Ectodermal cell (in vitro differentiated cells): Measurements from ENCODE around the gene VPS29.
A peak's percentile ranks its signal among the peaks of the same experiment; 100 is the strongest.
"Not testable (repeated sequence)": the region's sequence is repeated elsewhere in the genome, so short reads cannot be mapped to it uniquely, and the experiment has no call there.

Experiments used
- H3K27ac ChIP-seq: 2 replicates; pipeline ENCODE4 v1.7.0; 2013; ENCODE audit warnings: mild to moderate bottlenecking, low read depth, low read length; ENCODE audit not compliant: insufficient read depth, poor library complexity, severe bottlenecking
- H3K27me3 ChIP-seq: 2 replicates; pipeline ENCODE4 v1.7.0; 2013; ENCODE audit warnings: mild to moderate bottlenecking, low read length; ENCODE audit not compliant: insufficient read depth, control insufficient read depth, poor library complexity, severe bottlenecking
- H3K36me3 ChIP-seq: one replicate; pipeline ENCODE4 v1.7.0; 2013; ENCODE audit warnings: low read length; ENCODE audit not compliant: control insufficient read depth, insufficient read depth
- H3K4me1 ChIP-seq: one replicate; pipeline ENCODE4 v1.7.0; 2013; ENCODE audit warnings: low read length; ENCODE audit not compliant: control insufficient read depth, insufficient read depth
- H3K4me3 ChIP-seq: 2 replicates; pipeline ENCODE4 v1.7.0; 2013; ENCODE audit warnings: low read depth, low read length, control low read depth; ENCODE audit not compliant: insufficient read depth
- H3K9me3 ChIP-seq: 2 replicates; pipeline ENCODE4 v1.7.0; 2013; ENCODE audit warnings: mild to moderate bottlenecking, low read length, moderate library complexity; ENCODE audit not compliant: control insufficient read depth
- WGBS, 2 experiments: methylation state at CpG; one replicate each; pipeline ENCODE4 v1.1.7; 2013; ENCODE audit warnings: missing lambda C conversion rate in 2 of 2; 5-methylcytosine and 5-hydroxymethylcytosine counted together

The VPS29 gene

DNA sequence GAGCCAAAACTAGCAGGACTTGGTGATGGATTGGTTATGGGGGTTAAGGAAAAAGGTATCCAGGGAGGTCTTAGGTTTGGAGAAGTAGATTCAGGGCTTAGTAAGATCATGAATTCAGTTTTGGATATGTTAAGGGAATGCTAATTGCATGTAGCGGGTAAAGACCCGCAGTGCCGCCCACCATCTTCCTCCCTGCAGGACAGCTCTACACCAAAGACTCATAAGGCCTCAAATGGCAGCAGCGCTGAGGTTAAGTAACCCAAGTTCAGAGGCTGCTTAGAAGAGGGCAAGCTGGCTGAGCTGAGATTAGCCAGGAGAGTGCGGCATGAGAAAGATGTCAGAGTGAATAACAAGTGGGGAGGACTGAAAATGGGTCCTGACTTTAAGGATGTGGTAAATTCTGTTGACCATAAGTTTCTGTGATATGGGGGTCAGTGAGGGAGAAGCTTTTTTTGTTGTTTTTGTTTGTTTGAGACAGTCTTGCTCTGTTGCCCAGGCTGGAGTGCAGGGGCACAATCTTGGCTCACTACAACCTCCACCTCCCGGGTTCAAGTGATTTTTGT is 26.4 kb upstream of the VPS29 start:
- no peak overlapping the region for H3K27ac ChIP-seq
- H3K36me3 ChIP-seq: no peaks in the 10 kb centered on the region
- H3K4me3 ChIP-seq: no peak overlapping the region
- H3K4me1 ChIP-seq: no peaks in the 10 kb centered on the region
- WGBS, 2 experiments: 92 to 96% methylated on average over 6 of the region's 6 CpGs
- no peaks in the 10 kb centered on the region for H3K9me3 ChIP-seq
- no peaks in the 10 kb centered on the region for H3K27me3 ChIP-seq

- H3K27me3 ChIP-seq, H3K9me3 ChIP-seq, H3K4me3 ChIP-seq, H3K27ac ChIP-seq, H3K36me3 ChIP-seq, H3K4me1 ChIP-seq: not testable (repeated sequence)
- 93 to 95% methylated on average over 11 of the region's 11 CpGs for WGBS, 2 experiments
These were observed 19.2 kb upstream of the VPS29 start for GRCh38 chr12:110520876-110521712.

GRCh38 chr12:110518014-110518413 is 16.1 kb upstream of the VPS29 start:
- 88 to 92% methylated on average over 8 of the region's 8 CpGs for WGBS, 2 experiments
- H3K27ac ChIP-seq, H3K4me1 ChIP-seq, H3K4me3 ChIP-seq, H3K9me3 ChIP-seq, H3K36me3 ChIP-seq, H3K27me3 ChIP-seq: not testable (repeated sequence)

DNA sequence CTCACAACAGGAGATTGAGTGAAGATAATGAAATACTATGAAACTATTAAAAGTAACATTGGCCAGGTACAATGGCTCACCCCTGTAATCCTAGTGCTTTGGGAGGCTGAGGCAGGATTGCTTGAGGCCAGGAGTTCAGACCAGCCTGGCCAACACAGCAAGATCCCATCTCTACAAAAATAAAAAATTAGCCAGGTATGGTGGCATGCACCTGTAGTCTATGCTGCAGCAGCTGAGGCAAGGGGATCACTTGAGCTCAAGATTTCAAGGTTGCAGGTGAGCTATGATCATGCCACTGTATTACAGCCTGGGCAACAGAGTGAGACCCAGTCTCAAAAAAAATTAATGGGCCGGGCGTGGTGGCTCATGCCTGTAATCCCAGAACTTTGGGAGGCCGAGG is 15.1 kb upstream of the VPS29 start:
- Histone ChIP-seq H3K9me3 (no peaks in the 10 kb centered on the region), H3K27me3 (no peaks in the 10 kb centered on the region), H3K4me3 (no peak overlapping the region), H3K4me1 (no peaks in the 10 kb centered on the region), H3K27ac (no peak overlapping the region), H3K36me3 (no peaks in the 10 kb centered on the region)
- whole genome bisulfite sequencing, 2 experiments: 83 to 86% methylated on average over 3 of the region's 3 CpGs

DNA sequence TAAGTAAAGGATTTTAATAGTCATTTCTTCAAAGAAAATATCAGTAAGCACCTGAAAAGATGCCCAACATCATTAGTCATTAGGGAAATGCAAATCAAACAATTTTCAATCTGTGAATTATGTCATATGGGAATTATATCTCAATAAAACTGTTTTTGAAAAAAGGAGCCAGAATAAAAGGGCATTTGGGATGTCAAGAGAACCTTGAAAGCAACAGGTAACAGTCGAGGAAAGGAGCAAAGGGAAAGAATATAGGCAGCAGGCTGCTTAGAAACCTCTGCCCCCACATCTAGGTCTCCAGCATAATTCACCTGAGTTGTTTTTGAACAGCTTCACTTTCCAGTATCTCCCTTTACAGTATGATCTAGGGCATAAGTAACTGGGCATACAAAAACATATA is 12.5 kb upstream of the VPS29 start:
- no peaks in the 10 kb centered on the region for H3K27me3 ChIP-seq
- H3K9me3 ChIP-seq: no peaks in the 10 kb centered on the region
- no peaks in the 10 kb centered on the region for H3K4me1 ChIP-seq
- no peak overlapping the region for H3K27ac ChIP-seq
- 76 to 78% methylated on average over 1 of the region's 1 CpG for WGBS, 2 experiments
- H3K4me3 ChIP-seq: no peak overlapping the region
- no peaks in the 10 kb centered on the region for H3K36me3 ChIP-seq

- Histone ChIP-seq H3K27ac (no peak overlapping the region), H3K36me3 (no peaks in the 10 kb centered on the region), H3K4me1 (no peaks in the 10 kb centered on the region), H3K27me3 (no peaks in the 10 kb centered on the region), H3K9me3 (no peaks in the 10 kb centered on the region), H3K4me3 (no peak overlapping the region)
- 80 to 90% methylated on average over 4 to 6 of the region's 6 CpGs for WGBS, 2 experiments
These were observed 11.9 kb upstream of the VPS29 start for GRCh38 chr12:110513842-110514241.

DNA sequence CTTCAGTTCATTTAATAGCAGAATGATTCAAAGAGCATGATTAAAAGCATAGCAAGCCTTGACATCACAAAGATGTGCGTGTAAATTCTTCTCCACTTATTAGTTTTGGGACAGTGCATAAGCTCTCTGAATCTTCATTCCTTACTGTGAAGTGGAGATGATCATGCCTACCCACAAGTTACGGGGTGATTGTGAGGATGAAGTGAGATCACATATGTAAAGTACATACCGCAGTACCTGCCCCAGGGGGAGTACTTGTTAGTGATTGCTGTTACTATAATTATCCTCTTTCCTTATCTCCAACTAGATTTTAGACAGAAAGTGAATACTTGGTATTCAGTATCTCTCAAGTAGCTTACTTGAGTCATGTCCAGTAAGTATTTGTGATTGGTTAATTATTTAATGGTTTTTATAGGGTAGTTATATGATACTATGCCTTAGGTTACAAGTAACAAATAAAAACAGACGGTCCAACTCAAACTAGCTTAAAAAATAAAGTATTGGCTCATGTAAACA is 6.2 kb upstream of the VPS29 start:
- no peak overlapping the region for H3K27ac ChIP-seq
- H3K4me3 ChIP-seq: no peak overlapping the region
- no peaks in the 10 kb centered on the region for H3K36me3 ChIP-seq
- H3K4me1 ChIP-seq: no peaks in the 10 kb centered on the region
- no peaks in the 10 kb centered on the region for H3K27me3 ChIP-seq
- no peaks in the 10 kb centered on the region for H3K9me3 ChIP-seq
- whole genome bisulfite sequencing, 2 experiments: 94 to 96% methylated on average over 3 to 4 of the region's 4 CpGs

DNA sequence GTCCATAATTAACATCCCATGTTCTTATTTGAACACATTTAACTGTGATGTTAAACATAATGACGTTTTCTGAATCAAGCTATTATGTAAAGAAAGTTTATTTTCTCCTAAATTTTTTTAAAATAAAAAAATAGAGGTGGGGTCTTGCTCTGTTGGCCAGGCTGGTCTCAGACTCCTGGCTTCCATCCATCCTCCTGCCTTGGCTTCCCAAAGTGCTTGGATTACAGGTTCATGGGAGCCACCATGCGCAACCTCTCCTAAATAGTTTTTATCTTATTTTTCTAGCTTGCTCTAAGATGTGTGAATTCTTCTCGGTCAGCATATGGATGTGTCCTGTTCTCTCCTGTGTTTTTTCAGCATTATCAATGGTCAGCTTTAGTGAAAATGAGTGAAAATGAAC is 3.4 kb upstream of the VPS29 start:
- Histone ChIP-seq H3K4me1 (peaks cover 5% of the 10 kb centered on the region), H3K27ac (no peak overlapping the region), H3K27me3 (peaks cover 8% of the 10 kb centered on the region), H3K9me3 (no peaks in the 10 kb centered on the region), H3K4me3 (no peak overlapping the region), H3K36me3 (no peaks in the 10 kb centered on the region)
- WGBS, 2 experiments: 92 to 100% methylated on average over 2 of the region's 3 CpGs

GRCh38 chr12:110503432-110503831 is 1.5 kb upstream of the VPS29 start:
- no peaks in the 10 kb centered on the region for H3K36me3 ChIP-seq
- no peak overlapping the region for H3K4me3 ChIP-seq
- H3K27me3 ChIP-seq: peaks cover 8% of the 10 kb centered on the region
- H3K4me1 ChIP-seq: peaks cover 5% of the 10 kb centered on the region
- WGBS, 2 experiments: no CpG with 5 or more reads among the region's 1 CpG
- H3K27ac ChIP-seq: no peak overlapping the region
- no peaks in the 10 kb centered on the region for H3K9me3 ChIP-seq

GRCh38 chr12:110501399-110501751 is 536 bp downstream of the VPS29 start:
- WGBS, 2 experiments: 1 to 2% methylated on average over 17 of the region's 17 CpGs
- peaks cover 5% of the 10 kb centered on the region for H3K4me1 ChIP-seq
- H3K36me3 ChIP-seq: no peaks in the 10 kb centered on the region
- peaks cover 8% of the 10 kb centered on the region for H3K27me3 ChIP-seq
- peak overlapping the region; percentile 98 for H3K4me3 ChIP-seq
- no peaks in the 10 kb centered on the region for H3K9me3 ChIP-seq
- H3K27ac ChIP-seq: no peak overlapping the region
